Skeletal muscle satellite cell (primary cell): ENCODE measurements around the gene SLC35E1.

Source experiments
- H3K27me3 ChIP-seq: 2 replicates; pipeline ENCODE4 v1.7.0; 2013; ENCODE audit warnings: low read length; ENCODE audit not compliant: control insufficient read depth, insufficient read depth
- H3K36me3 ChIP-seq: 2 replicates; pipeline ENCODE4 v1.7.0; 2013; ENCODE audit warnings: mild to moderate bottlenecking, control low read depth, low read length; ENCODE audit not compliant: insufficient read depth
- H3K4me1 ChIP-seq: 2 replicates; pipeline ENCODE4 v1.7.0; 2013; ENCODE audit warnings: low read length; ENCODE audit not compliant: control insufficient read depth, insufficient read depth
- H3K4me2 ChIP-seq: 2 replicates; pipeline ENCODE4 v1.7.0; 2013; ENCODE audit warnings: mild to moderate bottlenecking, low read length
- H3K4me3 ChIP-seq: 2 replicates; pipeline ENCODE4 v1.7.0; 2013; ENCODE audit warnings: low read length
- H3K9ac ChIP-seq: 2 replicates; pipeline ENCODE4 v1.7.0; 2013; ENCODE audit warnings: mild to moderate bottlenecking, low read depth, low read length, moderate library complexity
- H3K9me3 ChIP-seq: replicated peaks from 2 replicates; pipeline ENCODE4 v1.7.0; 2013; ENCODE audit warnings: mild to moderate bottlenecking, control low read depth, low read length

Gene SLC35E1

GRCh38 chr19:16596399-16596798 is 24.2 kb upstream of the SLC35E1 start:
- no peak overlapping the region for H3K4me3 ChIP-seq
- no peaks in the 10 kb centered on the region for H3K36me3 ChIP-seq
- H3K4me1 ChIP-seq, result peaks cover 9% of the 10 kb centered on the region
- H3K4me2 ChIP-seq, result no peak overlapping the region
- no peak overlapping the region for H3K9ac ChIP-seq
- H3K9me3 ChIP-seq, result no peaks in the 10 kb centered on the region
- H3K27me3 ChIP-seq, result no peaks in the 10 kb centered on the region

DNA sequence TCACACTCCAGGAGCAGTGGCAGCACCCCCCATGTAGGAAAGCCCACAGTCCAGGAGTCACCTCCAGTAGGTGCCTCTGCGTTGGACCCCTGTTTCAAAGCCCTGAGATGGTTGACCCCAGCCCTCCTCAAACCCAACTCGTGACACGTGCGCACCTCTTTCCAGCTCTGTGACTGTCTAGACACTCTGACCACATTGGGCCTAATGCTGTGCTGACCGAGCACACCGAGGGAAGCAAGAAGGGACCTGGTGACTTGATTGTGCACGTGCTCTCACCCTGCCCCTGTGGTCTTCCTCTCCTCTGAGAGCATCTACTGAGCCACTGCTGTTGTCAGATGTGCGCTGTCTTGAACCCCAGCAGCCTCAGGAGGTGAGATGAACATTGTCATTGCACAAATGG is 22.9 kb upstream of the SLC35E1 start:
- Histone ChIP-seq H3K9me3 (no peaks in the 10 kb centered on the region), H3K4me1 (peaks cover 9% of the 10 kb centered on the region), H3K4me3 (no peak overlapping the region), H3K36me3 (no peaks in the 10 kb centered on the region), H3K9ac (no peak overlapping the region), H3K27me3 (no peaks in the 10 kb centered on the region), H3K4me2 (no peak overlapping the region)

- H3K9ac ChIP-seq, result no peak overlapping the region
- no peak overlapping the region for H3K4me2 ChIP-seq
- no peaks in the 10 kb centered on the region for H3K36me3 ChIP-seq
- peaks cover 9% of the 10 kb centered on the region for H3K4me1 ChIP-seq
- no peaks in the 10 kb centered on the region for H3K27me3 ChIP-seq
- no peaks in the 10 kb centered on the region for H3K9me3 ChIP-seq
- H3K4me3 ChIP-seq, result no peak overlapping the region
These were observed 22.5 kb upstream of the SLC35E1 start for GRCh38 chr19:16594681-16595091.

GRCh38 chr19:16594131-16594586 is 21.9 kb upstream of the SLC35E1 start:
- peaks cover 12% of the 10 kb centered on the region for H3K4me1 ChIP-seq
- H3K9me3 ChIP-seq, result no peaks in the 10 kb centered on the region
- no peak overlapping the region for H3K4me2 ChIP-seq
- H3K27me3 ChIP-seq, result no peaks in the 10 kb centered on the region
- H3K36me3 ChIP-seq, result no peaks in the 10 kb centered on the region
- H3K4me3 ChIP-seq, result no peak overlapping the region
- H3K9ac ChIP-seq, result no peak overlapping the region

GRCh38 chr19:16593181-16593580 is 21.0 kb upstream of the SLC35E1 start:
- Histone ChIP-seq H3K9me3 (no peaks in the 10 kb centered on the region), H3K4me1 (peaks cover 18% of the 10 kb centered on the region), H3K4me2 (no peak overlapping the region), H3K27me3 (no peaks in the 10 kb centered on the region), H3K9ac (no peak overlapping the region), H3K36me3 (no peaks in the 10 kb centered on the region), H3K4me3 (no peak overlapping the region)

DNA sequence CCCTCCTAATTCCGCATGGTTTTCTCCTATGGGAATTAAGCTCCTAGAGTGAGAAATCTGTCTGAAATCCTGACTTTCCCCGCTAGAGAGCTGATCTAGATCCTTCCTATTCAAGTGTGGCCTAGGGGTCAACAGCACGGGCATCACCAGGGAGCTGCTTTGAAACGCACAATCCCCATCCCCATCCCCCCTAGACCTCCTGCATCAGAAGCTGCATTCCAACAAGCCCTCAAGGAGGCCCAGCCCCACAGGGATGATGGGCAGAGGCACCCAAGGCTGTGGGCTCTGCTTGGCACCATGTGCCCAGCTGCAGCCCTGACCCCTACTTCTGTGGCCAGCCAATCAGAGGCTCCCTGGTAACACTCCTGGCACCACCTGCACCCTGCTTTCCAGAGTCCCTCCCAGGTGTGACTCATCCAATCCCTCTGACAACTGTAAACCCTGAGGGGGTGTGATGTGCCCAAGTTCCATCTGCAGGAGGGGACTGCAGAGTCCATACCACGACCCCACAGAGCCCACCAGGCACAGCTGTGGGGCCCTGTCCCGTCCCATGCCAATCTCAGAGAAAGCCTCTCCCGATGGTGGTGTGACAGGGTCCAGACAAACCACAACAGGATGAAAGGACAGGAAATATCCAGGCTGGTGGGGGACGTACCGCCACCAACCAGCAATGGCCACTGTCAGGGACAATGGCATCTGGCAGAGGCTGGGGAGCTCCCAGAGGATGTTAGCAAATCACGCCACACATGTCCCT is 19.8 kb upstream of the SLC35E1 start:
- H3K27me3 ChIP-seq, result no peaks in the 10 kb centered on the region
- no peak overlapping the region for H3K4me2 ChIP-seq
- H3K36me3 ChIP-seq, result no peaks in the 10 kb centered on the region
- H3K9me3 ChIP-seq, result no peaks in the 10 kb centered on the region
- peaks cover 30% of the 10 kb centered on the region for H3K4me1 ChIP-seq
- H3K9ac ChIP-seq, result no peak overlapping the region
- H3K4me3 ChIP-seq, result no peak overlapping the region

DNA sequence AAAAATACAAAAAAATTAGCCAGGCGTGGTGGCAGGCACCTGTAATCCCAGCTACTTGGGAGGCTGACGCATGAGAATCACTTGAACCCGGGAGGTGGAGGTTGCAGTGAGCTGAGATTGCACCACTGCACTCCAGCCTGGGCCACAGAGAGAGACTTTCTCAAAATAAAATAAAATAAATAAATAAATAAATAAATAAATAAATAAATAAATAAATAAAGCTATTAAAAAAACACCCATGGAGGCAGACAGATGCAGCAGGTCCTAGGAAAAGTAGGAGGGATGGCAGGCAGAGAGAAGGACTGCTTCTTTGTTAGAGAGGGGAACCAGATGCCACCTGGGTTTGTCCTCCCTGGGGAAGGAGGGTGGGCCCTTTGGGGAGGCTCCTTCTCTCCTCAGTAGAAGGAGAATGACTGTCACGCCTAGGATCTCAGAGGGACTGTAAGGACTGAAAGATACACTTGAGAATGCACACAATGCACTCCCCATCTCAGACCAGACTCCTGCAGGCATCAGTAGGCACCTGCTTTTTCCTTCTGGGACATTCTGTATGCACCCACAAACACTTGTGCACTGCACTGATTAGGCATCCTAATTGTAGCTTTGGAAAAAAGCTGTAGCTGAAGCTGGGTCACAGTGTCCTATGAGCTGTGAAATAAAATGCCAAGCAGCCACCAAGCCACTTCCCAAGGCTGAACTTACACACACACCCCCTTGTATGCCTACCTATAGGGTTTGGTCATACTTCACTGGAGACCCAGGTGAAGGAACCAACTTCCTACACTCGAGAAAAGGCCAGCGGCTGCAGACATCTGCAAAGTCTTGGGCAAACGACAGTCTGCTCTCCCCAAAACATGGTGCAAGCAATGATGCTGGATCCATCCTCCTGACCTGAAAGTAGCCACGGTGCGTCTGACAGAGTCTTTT is 18.9 kb upstream of the SLC35E1 start:
- no peaks in the 10 kb centered on the region for H3K36me3 ChIP-seq
- H3K4me2 ChIP-seq, result no peak overlapping the region
- H3K4me1 ChIP-seq, result peaks cover 38% of the 10 kb centered on the region
- H3K9ac ChIP-seq, result no peak overlapping the region
- no peak overlapping the region for H3K4me3 ChIP-seq
- H3K9me3 ChIP-seq, result no peaks in the 10 kb centered on the region
- no peaks in the 10 kb centered on the region for H3K27me3 ChIP-seq

- Histone ChIP-seq H3K4me1 (peaks cover 39% of the 10 kb centered on the region), H3K9me3 (no peaks in the 10 kb centered on the region), H3K4me2 (no peak overlapping the region), H3K4me3 (no peak overlapping the region), H3K36me3 (no peaks in the 10 kb centered on the region), H3K9ac (no peak overlapping the region), H3K27me3 (no peaks in the 10 kb centered on the region)
These were observed 17.7 kb upstream of the SLC35E1 start for GRCh38 chr19:16589917-16590316.

DNA sequence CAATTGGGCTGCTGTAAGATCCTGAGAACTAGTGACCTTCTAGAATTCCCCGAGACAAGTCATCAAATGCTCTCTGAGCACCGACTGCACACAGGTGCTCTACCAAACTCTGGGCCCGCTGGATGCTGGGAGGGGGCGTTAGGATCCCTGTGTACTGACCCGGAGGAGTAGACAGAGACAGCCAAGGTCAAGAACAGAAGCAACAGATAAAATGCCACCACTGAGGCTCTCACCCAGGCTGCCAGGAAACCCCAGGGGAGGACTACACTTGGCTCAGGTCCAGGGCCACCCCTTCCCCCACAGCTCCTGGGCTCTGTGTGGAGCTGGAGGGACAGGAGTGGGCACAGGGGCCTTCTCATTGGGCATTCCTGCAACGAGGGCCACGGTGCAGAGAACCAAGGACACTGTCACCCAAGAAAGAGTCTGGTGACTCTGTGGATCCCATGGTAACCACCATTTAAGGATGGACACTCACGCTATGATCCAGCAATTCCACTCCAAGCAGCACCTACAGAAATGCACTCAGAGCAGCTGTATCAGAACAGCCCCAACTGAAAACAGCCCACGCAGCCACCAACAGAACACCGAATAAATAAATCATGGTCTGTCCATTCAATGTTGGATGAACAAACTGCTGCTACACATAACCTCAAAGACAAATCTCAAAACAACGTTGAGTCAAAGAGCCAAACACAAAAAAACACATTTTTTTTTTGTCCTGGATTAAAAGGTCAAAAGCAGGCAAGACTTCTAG is 16.8 kb upstream of the SLC35E1 start:
- Histone ChIP-seq H3K36me3 (no peaks in the 10 kb centered on the region), H3K9ac (no peak overlapping the region), H3K9me3 (no peaks in the 10 kb centered on the region), H3K4me3 (no peak overlapping the region), H3K27me3 (no peaks in the 10 kb centered on the region), H3K4me1 (peaks cover 49% of the 10 kb centered on the region), H3K4me2 (no peak overlapping the region)

DNA sequence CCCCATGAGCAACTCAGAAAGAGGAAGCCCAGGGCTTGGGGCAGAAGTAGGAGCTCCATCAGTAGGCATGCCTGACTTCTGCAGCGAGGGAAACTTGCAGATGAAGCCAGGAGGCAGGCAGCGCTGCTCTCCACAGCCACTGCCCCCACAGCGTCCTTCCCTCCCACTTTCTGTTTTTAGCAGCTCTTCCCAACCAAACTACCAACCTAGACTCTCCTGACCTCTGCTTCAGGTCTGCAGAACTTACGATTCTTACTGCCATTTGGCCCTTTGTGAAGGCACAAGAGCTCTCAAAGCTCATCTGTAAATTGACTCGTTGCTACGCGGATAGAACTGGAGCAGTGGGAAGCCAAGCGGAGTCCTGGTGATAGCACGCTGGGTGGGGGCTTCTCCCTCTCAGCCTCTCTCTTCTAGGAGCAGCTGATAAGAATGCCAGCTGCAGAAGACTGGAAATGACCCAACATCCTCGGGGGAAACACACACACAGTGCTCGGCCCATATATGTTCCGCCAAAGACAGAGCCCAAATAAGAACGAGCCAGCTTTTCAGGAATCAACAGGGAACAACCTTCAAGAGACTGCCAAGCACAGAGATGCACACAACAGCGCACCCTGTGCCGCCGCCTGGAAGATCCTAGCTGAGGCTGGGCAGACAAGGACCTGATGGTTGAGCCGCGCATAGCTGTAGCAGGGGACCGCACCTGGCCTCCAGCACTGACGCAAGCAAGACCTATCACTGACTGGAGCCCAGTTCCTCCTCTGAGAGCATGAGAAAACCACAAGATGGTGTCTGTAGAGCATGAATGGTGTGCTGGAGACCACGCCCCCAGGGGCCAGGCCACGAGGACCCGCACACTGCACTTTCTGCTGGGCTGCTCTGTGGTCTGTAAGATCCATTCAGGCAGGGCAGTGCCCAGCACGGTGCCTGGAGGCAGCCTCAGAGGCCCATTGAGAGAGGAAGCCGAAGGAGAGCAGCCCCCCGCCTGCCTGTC is 15.9 kb upstream of the SLC35E1 start:
- Histone ChIP-seq H3K4me2 (peak overlapping the region; percentile 19), H3K27me3 (no peaks in the 10 kb centered on the region), H3K4me1 (peaks cover 57% of the 10 kb centered on the region), H3K36me3 (no peaks in the 10 kb centered on the region), H3K4me3 (no peak overlapping the region), H3K9me3 (no peaks in the 10 kb centered on the region), H3K9ac (no peak overlapping the region)
